Omental fat pad (tissue), 4 donors: ENCODE measurements around the gene ADAM12. TPM values are rescaled to one million over a fixed set of nuclear protein-coding genes. Genes with fewer than 3 reads are reported as not detected.

ENCODE experiments used
- ATAC-seq: fragments of 150-250 bp; one replicate; pipeline ENCODE4 v1.9.1; 2016; ENCODE audit warnings: mild to moderate bottlenecking, moderate library complexity; ENCODE audit not compliant: low FRiP score
- DNase-seq: peaks from one replicate; pipeline ENCODE4 v3.0.0-alpha.2; 2019; ENCODE audit warnings: low spot score
- total RNA-seq, 4 donors: library from RNA; depleted of rRNA; stranded (reverse); fragments of >200 nt; gene quantifications; one replicate each; pipeline ENCODE4 v1.1.0, GENCODE V29; 2016
- TF ChIP-seq, protein P1 (sequence below), 3 donors: fragments of 450-650 bp; IDR thresholded peaks; one replicate each; pipeline ENCODE4 v1.5.1; 2016 to 2017; ENCODE audit warnings: antibody characterized with exemption in 3 of 3, mild to moderate bottlenecking in 3 of 3, moderate library complexity in 2 of 3

ADAM12 gene
- total RNA-seq, 4 donors from 2014 or later, result 4.9 to 24.4 (median 10.9) TPM

- DNase-seq (no peak), ATAC-seq (no peak)
- TF ChIP-seq, protein P1, sequence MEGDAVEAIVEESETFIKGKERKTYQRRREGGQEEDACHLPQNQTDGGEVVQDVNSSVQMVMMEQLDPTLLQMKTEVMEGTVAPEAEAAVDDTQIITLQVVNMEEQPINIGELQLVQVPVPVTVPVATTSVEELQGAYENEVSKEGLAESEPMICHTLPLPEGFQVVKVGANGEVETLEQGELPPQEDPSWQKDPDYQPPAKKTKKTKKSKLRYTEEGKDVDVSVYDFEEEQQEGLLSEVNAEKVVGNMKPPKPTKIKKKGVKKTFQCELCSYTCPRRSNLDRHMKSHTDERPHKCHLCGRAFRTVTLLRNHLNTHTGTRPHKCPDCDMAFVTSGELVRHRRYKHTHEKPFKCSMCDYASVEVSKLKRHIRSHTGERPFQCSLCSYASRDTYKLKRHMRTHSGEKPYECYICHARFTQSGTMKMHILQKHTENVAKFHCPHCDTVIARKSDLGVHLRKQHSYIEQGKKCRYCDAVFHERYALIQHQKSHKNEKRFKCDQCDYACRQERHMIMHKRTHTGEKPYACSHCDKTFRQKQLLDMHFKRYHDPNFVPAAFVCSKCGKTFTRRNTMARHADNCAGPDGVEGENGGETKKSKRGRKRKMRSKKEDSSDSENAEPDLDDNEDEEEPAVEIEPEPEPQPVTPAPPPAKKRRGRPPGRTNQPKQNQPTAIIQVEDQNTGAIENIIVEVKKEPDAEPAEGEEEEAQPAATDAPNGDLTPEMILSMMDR (IDR thresholded peaks at IDR 0.05), result no peak
These were observed 226.6 kb downstream of the ADAM12 start for GRCh38 chr10:126161691-126162090.

DNA sequence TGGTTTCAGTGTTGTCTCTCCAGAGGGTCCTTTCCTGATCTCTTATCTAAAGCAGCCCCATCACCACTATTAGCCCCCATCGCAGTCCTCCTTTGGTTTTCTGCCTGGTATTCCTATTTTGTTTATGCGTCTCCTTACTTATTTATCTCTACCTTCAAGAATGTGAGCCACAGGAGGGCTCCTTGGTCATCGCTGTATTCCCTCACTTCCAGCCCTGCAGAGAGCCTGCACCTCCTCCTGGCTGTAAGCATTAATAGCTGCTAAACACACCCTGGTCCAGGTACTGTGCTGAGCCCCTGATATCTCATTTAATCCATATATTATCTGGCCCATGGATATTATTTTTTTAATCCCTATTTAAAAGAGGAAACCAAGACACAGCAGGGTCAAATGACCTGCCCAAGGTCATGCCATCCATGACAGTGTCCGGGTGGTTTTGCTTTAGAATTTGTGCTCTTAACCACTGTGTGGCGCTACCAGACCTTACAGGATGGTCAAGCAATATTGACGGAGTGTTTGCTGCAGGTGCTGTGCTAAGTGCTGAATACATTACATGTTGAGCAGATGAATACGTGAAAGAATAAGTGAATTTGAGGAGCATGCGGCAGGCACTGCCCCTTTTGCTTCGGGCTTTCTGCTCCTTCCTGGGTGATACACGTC is 227.2 kb downstream of the ADAM12 start:
- ATAC-seq (no peak), DNase-seq (no peak)
- TF ChIP-seq, protein P1 (IDR thresholded peaks at IDR 0.05), result no peak

DNA sequence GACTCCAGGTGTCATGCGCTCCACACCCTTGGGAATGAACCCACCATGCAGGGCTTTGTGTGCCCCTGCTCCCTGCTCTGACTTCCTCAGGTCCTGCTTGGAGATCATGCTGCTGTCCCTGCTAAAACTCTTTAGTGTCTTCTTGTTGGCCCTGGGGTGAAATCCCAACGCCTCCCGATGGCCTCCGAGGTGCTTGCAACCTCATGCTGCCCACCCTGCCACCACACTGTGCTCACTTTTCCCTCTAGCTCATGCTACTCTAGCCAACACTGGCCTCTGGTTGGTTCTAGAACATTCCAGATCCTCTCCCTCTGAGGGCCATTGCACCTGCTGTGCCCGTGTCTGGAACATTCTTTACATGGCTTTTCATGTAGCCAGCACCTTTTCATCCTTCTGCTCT is 227.7 kb downstream of the ADAM12 start:
- DNase-seq, result no peak

GRCh38 chr10:126158133-126158892 is 230.0 kb downstream of the ADAM12 start:
- no peak for ATAC-seq
- TF ChIP-seq, protein P1 (IDR thresholded peaks at IDR 0.05), result no peak
- no peak for DNase-seq

More for the DNA sequence above, 227.7 kb downstream of the ADAM12 start:
- ATAC-seq, result no peak
- TF ChIP-seq, protein P1 (IDR thresholded peaks at IDR 0.05), result no peak

DNA sequence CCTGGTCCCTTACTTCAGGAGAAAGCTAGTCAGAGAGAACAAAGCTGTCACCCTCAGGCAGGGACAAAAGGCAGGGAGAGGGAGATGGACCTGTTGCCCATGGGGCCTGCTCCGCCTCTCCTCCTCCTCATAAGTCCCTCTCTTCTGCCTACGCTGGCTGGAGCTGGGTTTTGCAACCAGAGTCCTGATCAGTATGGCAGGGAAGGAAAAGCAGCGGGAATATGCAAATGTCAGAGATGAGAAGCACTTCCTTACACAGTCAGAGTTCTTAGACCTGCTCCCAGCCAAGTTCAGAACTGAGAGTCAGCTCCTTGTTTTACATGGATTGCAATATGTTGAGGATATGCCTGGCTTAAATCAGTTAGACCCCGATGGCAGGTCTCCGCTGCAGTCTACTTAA is 231.1 kb downstream of the ADAM12 start:
- DNase-seq (no peak), ATAC-seq (no peak)
- TF ChIP-seq, protein P1 (IDR thresholded peaks at IDR 0.05), result no peak

- ATAC-seq, result no peak
- DNase-seq, result no peak
- TF ChIP-seq, protein P1 (IDR thresholded peaks at IDR 0.05), result no peak
These were observed 231.8 kb downstream of the ADAM12 start for GRCh38 chr10:126156503-126156902.

DNA sequence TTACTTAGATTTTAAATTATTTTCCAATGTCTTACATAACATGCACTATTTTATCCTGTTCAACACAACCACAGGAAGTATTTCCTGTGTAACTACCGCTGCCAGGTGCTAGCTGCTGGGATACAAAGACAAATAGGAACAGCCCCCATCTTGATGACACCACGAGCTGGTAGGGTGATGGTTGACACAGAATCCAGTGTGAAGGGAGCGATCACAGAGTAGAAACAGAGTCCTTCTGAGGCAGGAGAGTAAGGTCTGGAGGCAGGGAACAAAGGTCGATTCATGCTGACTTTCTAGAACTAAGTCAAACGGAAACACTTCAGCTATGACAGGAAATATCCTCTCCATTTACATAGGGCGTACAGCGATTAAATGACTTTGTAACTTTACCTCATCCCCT is 232.3 kb downstream of the ADAM12 start:
- TF ChIP-seq, protein P1 (IDR thresholded peaks at IDR 0.05), result no peak
- no peak for DNase-seq
- no peak for ATAC-seq
